HG02870 (cell line): Measurements from ENCODE around the gene DDX47.
"Not testable (repeated sequence)": the region's sequence is repeated elsewhere in the genome, so short reads cannot be mapped to it uniquely, and the experiment has no call there.

Source experiments
- ATAC-seq: cut with Tn5 transposase; IDR thresholded peaks from one replicate; pipeline ENCODE4 v1.9.1; 2021; ENCODE audit warnings: mild to moderate bottlenecking, moderate library complexity; ENCODE audit not compliant: unreplicated experiment

Gene DDX47

GRCh38 chr12:12820376-12820775 is 7.2 kb downstream of the DDX47 start:
- not testable (repeated sequence) for ATAC-seq

- peak; percentile 83 for ATAC-seq
Observed at GRCh38 chr12:12821975-12822374, 8.8 kb downstream of the DDX47 start.

DNA sequence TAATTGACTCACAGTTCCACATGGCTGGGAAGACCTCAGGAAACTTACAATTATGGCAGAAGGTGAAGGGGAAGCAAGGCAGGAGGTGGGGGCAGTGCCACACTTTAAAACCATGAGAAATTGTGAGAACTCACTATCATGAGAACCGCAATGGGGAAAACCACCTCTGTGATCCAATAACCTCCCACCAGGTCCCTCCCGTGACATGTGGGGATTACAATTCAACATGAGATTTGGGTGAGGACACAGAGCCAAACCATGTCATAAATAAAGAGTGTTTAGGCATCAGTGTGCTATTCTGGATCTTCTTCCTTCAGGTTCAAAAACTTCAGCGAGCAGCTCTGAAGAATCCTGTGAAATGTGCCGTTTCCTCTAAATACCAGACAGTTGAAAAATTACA is 9.7 kb downstream of the DDX47 start:
- ATAC-seq: no peak

- no peak for ATAC-seq
Observed at GRCh38 chr12:12823300-12823699, 10.2 kb downstream of the DDX47 start.

- ATAC-seq: no peak
Observed at GRCh38 chr12:12823811-12824210, 10.7 kb downstream of the DDX47 start.

DNA sequence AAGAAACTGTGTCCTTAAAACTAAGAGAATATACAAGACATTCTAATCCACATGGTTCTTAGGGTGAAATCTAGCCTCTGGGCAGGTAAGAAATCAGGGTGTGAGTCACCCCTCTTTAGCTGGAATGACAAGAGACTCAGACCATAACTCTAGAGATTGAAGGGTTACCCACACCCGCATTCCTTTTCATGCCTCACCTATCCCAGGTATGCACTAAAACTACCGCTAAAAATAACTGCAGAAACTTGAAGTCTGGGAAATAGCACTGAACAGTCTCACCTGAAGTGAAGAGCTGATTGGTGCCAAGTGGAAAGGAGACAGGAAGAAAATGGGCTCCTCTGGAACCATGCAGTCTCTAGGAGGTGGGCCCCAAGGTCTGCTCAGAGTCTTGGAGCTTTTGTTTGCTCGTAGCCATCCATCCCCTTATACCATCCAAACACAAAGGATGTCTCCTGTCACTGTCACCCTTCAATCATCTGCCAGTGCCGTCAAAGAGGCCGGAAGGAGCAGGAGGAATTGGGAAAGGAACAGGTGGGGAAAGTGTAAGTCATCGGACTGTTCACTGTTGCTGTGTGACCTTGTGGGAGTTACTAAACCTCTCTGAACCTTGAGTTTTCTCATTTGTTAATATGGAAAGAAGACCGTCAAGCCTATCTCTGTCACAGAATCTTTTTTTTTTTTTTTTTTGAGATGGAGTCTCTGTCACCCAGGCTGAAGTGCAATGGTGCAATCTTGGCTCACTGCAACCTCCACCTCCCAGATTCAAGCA is 22.4 kb downstream of the DDX47 start:
- ATAC-seq: no peak

- ATAC-seq: no peak
Observed at GRCh38 chr12:12836571-12836970, 23.4 kb downstream of the DDX47 start.

DNA sequence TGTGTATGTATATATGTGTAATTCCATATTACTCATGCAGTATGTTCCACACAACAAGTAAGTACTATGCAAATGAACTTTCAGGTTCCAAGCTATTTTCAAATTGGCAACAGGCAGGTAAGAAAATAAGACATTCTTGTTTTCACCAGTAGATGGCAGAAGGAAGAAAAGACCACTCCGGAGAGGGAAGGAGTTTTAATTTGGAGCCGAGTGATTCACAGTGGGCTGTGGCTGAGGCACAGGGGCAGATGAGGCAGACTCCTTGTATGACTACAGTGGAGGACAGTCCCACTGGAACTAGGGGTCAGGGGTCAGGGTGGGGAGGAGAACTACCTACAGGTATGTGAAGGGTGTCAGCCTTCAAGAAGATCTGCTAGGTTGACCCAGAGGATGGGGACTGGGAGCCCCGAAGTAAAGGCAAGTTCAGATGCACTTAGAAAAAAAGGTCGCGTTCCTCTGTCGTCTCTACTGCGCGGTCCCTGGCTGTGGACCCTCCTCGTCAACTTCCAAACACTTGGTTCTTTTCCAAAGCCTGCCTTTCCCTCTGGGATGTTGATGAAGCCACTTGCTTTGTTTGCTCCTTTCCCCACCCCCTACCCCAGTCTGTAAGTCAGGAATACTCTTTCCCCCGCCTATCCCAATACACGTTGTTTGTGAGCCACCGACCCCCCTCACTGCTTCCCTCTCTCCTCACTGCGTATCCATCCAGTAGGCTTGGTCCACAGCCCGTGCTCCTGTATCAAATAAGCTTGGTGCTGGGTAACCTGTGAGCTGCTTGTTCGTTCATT is 24.1 kb downstream of the DDX47 start:
- ATAC-seq: no peak

DNA sequence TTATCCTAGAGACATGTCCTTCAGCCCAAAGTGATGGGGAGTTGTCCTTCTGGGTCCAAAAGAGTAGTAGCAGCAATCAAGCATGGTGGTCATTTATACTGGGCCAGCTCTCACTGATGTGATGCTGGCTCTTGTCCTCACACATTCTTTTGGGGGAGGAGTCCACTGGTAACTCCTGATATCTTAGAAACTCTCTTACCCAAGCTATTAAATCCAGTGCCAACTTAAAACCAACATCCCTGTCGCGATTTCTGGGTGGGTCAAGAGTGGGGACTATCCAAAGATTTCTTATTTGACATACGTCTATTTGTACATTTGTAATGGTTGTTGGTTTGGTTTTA is 24.6 kb downstream of the DDX47 start:
- ATAC-seq: no peak

- no peak for ATAC-seq
Observed at GRCh38 chr12:12839003-12839395, 25.9 kb downstream of the DDX47 start.

- not testable (repeated sequence) for ATAC-seq
Observed at GRCh38 chr12:12839439-12839838, 26.3 kb downstream of the DDX47 start.

DNA sequence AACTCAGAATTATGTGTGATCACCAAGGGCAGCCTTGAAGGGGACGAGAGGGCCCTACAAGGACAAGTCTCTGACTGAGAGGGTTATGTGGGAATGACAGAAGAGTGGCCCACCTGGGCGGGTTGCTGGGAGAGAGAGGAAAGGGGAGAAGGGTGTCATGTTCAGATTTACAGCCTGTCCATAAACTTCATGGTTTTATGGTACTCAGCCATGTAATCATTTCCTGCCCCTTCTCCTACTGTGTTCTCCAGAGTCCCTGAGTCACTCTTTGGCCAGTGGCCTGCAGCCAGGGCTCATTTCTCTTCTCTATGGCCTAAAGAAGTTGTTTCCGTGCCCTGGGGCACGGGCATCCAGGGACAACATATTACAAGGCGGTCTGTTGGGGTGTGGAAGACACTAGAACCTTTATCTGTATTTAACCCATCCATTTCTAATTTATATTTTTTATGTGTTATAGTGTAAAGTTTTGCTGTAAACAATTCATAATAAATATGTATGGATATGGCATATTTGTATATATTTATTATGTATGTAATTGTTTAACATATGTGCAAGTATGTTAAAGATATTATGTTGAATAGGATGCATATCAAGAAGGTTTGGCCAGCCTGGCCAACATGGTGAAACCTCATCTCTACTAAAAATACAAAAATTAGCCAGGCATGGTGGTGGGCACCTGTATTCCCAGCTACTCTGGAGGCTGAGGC is 26.9 kb downstream of the DDX47 start:
- ATAC-seq: no peak

DNA sequence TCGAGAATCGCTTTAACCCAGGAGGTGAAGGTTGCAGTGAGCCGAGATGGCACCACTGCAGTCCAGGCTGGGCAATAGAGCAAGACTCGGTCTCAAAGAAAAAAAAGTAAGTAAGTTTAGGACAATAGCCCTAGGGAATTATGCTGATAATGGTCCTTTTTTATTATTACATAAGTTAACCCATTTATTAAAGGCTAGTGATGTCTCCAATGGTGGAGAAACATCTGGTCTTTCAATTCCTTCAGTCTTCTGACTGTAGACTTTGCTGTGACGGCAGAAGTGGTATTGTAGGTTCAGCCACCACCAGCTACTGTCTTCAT is 27.4 kb downstream of the DDX47 start:
- no peak for ATAC-seq

GRCh38 chr12:12841428-12841827 is 28.3 kb downstream of the DDX47 start:
- not testable (repeated sequence) for ATAC-seq

DNA sequence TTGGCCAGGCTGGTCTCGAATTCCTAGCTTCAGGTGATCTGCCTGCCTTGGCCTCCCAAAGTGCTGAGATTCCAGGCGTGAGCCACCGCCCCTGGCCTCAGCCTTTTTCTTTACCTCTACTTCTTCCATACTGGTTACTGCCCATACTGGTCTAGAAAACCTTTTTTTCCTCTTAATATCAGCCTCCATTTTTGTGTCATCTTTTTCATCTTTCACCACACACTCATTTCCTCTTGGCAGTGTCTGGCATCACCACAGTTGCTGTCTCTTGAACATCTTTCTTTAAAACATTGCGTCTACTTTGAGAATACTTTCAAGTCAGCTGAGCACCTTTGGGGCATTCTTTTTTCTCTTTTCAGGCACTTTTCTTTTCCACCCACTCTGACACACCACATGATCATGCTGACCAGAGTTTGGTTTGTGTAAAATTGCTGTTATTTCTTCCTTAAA is 32.7 kb downstream of the DDX47 start:
- ATAC-seq: no peak

GRCh38 chr12:12846780-12847179 is 33.6 kb downstream of the DDX47 start:
- ATAC-seq: not testable (repeated sequence)

- ATAC-seq: no peak
Observed at GRCh38 chr12:12853435-12853834, 40.3 kb downstream of the DDX47 start.

GRCh38 chr12:12859690-12860089 is 46.5 kb downstream of the DDX47 start:
- no peak for ATAC-seq

- ATAC-seq: no peak
Observed at GRCh38 chr12:12864243-12864642, 51.1 kb downstream of the DDX47 start.

DNA sequence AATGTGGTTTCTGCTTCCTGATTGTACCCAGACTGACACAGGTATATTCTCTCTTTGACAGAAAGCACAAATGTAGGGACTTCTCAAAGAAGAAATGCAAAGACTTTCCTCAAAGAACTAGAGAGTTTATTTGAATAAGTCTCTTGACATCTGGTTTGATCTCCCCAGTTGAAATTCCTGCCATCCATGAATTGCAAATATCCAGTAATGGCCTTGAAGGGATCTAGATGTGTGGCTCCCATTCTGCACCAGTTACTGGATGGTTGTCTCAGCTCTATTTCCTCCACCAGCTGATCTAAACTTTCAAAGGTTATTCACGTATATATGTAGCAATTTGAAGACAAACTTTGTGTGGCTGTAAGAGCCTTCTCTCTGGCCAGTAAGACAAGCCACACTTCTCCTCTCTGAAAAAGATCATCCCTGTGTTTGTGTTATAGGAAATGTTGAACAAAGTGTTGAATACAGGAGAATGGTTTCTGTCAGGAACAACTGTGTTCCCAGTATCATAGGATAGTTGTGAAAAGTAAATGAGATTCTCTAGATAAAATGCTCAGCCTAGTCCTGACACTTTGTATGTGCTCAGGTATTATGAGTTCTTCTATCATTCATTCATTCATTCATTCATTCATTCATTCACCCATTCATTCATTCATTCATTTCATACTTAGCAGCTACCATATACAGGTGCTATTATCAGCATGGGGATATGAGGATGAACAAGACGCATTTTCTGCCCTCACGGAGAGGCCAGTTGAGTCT is 55.5 kb downstream of the DDX47 start:
- no peak for ATAC-seq

- ATAC-seq: no peak
Observed at GRCh38 chr12:12870465-12870864, 57.3 kb downstream of the DDX47 start.
